Bronchus fibroblast of lung (primary cell): ENCODE results near the gene CCDC152. TPM values are rescaled to one million over a fixed set of nuclear protein-coding genes. Genes with fewer than 3 reads are reported as not detected.

Experiments used
- total RNA-seq: library from RNA; depleted of rRNA; stranded (reverse); fragments of >200 nt; gene quantifications from 2 replicates; pipeline ENCODE4 v1.2.3, GENCODE V29; 2015

CCDC152 gene
- 2.8 and 4.0 TPM in 2 replicates for total RNA-seq

GRCh38 chr5:42756606-42757601, at the start of gene CCDC152:
Gene CCDC152 (plus strand): TSS chr5:42756818. CDS start chr5:42759122, 2,304 bp downstream.

GRCh38 chr5:42811591-42812446, 55.2 kb downstream of the CCDC152 start, which contains the start of gene SELENOP:
Gene SELENOP (minus strand): TSS chr5:42811892. CDS start chr5:42808353, 3,539 bp downstream.

Other genes with a start within 250 kb of the CCDC152 start
- gene SELENOP, start 55.1 kb downstream of the CCDC152 start, total RNA-seq, result 19.9 and 30.4 TPM in 2 replicates